Activated T-cell treated with anti-CD3 and anti-CD28 coated beads, Interleukin-2, amount 50 U/mL, for 48 hours (primary cell): Measurements from ENCODE around the gene ODF2.
"Not testable (repeated sequence)": the region's sequence is repeated elsewhere in the genome, so short reads cannot be mapped to it uniquely, and the experiment has no call there.

Experiments
- DNase-seq, 2 experiments: peaks; one replicate each; pipeline ENCODE4 v3.0.0-alpha.2; 2020

ODF2 gene

GRCh38 chr9:128485414-128485855 lies 29.6 kb downstream of the ODF2 start:
- DNase-seq: no peak

DNA sequence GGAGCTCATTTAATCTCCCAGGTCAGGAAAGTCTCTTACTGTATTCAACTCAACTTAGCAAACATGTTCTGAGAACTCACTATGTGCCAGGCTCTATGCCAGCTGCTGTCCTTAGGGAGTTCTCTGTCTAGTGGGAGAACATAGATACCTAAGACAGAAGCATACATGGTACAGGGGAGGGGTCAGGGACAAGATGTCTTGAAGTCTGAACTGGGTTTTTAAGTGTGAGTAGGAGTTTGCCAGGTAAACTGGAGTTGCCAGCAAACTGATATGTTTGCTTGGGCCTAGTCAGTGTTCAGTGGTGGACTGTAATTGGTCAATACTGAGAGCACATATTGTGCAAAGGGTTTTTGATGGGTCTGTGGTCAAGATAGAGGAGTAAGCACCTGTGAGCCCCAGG lies 30.4 kb downstream of the ODF2 start:
- no peak for DNase-seq

GRCh38 chr9:128493424-128493823 lies 37.6 kb downstream of the ODF2 start:
- no peak for DNase-seq

DNA sequence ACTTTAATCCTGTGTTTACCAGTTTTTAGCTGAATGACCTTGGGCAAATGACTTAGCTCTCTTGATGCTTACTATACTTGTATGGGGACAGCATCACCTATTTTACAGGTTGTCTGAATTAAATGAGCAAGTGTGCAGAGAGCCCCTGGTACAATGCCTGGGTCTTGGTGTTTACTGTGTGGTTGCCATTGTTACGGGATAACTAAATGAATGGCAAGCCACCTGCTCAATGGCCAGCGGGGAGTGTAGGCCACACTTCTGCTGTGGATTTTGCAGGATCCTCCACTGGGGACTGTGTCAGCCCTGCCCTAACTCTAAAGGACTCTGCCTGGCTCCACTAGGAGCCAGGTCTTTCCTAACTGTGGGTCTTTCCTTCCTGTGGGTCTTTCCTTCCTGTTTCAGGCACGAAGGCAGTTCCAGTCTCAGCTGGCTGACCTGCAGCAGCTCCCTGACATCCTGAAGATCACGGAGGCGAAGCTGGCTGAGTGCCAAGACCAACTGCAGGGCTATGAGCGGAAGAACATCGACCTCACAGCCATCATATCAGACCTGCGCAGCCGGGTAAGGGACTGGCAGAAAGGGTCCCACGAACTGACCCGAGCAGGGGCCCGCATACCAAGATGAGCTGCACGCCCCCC lies 38.4 kb downstream of the ODF2 start:
- peak in 1 of 2 experiments; percentile 22 for DNase-seq

- DNase-seq: no peak
These were observed 38.9 kb downstream of the ODF2 start for GRCh38 chr9:128494746-128495129.

GRCh38 chr9:128495296-128495695 lies 39.5 kb downstream of the ODF2 start:
- DNase-seq: no peak

DNA sequence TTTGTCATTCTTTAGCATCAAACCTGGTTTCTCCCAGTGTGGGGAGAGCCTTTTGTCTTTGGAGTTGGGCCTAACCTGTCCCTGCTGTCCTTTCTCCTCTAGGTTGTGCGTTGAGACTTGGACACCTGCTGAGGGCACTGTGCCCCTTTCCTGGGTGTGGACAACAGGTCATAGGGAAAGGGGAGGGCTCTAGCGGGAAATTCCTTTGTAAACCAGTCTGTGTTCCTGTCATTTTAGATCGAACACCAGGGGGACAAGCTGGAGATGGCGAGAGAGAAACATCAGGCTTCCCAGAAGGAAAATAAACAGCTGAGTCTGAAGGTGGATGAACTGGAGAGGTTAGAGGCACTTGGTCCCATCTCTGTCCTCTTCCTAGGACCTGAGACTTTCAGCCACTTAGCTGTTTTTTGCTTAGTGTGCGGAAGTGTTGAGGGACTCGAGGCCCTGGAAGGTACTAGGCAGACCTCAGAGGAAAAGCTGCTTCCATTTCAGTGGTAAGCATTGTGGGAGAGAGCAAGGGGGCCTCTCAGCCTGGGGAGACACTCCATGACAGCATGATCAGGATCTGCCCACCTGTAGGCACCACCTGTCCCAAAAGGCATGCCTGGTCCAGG lies 40.1 kb downstream of the ODF2 start:
- DNase-seq: no peak

- DNase-seq: no peak
These were observed 42.2 kb downstream of the ODF2 start for GRCh38 chr9:128497824-128498610.

DNA sequence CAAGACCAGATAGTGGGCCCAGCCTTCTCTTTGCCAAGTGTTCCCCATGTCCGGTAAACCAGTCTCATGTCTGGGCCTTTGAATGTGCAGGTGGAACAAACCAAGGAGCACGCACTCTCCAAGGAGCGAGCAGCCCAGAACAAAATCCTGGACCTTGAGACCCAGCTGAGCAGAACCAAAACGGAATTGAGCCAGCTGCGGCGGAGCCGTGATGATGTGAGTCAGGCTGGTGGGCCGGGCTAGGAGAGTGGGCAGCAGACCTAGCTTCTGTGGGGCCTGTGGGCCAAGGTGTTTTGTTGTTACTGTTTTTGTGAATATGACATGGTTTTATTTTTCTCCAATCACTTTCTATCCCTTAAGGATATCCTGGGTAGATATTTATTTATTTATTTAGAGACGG lies 43.1 kb downstream of the ODF2 start:
- DNase-seq: no peak

DNA sequence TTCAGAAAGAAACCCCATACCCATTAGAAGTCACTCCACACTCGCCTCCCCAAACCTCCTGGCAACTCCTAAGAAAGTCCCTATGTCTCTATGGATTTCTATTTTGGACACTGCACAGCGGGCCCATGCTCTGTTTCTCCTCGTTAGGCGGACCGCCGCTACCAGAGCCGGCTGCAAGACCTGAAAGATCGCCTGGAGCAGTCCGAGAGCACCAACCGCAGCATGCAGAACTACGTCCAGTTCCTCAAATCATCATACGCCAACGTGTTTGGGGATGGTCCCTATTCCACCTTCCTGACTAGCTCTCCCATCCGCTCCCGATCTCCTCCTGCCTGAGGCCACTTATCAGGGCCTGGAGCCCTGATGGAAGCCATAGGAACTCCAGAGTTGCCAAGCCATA lies 44.1 kb downstream of the ODF2 start:
- no peak for DNase-seq

GRCh38 chr9:128503415-128503825 lies 47.6 kb downstream of the ODF2 start:
- DNase-seq: not testable (repeated sequence)

DNA sequence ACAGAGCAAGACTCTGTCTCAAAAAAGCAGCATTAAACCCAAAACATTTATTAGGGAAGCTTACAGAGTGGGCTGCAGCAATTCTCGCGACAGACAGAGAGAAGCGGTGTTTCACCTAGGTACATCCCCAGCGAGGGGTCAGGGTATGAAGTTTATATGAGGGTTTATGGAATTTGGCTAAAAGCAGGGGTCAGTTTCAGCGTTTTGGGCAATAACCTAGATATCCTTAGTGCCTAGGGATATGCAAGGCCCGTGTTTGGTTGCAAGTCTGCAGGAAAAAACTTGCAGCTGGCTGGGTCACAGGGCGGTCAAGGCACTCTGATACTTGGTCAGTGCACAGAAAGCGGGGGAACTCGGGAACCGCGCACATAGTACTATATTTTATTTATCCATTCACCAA lies 48.1 kb downstream of the ODF2 start:
- DNase-seq: no peak

- DNase-seq: peak; percentile 98
These were observed 48.9 kb downstream of the ODF2 start, which contains the start of gene GLE1 for GRCh38 chr9:128504485-128505413. Gene GLE1, plus strand, starts transcription at chr9:128504719. Its CDS starts 87 bp downstream, at chr9:128504806.

GRCh38 chr9:128505414-128505765 lies 49.6 kb downstream of the ODF2 start:
- DNase-seq: no peak

DNA sequence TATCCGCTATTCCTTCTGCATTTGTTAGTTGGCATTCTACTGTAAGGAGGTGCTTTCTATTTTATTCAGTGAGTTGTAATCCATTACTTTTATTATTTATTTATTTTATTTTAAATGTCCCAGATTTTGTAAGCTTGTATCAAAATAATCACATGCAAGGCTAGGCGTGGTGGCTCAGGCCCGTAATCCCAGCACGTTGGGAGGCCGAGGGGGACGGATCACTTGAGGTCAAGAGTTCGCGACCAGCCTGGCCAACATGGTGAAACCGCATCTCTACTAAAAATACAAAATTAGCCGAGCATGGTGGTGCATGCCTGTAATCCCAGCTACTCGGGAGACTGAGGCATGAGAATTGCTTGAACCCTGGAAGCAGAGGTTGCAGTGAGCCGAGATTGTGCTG lies 50.1 kb downstream of the ODF2 start:
- DNase-seq: not testable (repeated sequence)

DNA sequence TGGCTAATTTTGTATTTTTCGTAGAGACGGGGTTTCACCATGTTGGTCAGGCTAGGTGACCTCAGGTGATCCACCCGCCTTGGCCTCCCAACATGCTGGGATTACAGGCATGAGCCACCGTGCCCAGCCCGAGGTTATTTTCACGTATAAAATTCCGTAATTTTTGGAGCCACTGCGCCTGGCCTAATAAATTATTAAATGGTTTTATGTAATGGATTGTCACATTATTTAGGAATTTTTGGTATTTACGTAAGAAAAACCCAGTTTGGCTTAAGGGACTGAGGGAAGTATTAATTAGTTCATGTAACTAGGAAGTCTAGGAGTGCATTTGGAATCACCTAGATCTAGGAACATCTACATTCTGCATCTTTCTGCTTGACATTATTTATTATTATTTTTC lies 57.0 kb downstream of the ODF2 start:
- DNase-seq: no peak

DNA sequence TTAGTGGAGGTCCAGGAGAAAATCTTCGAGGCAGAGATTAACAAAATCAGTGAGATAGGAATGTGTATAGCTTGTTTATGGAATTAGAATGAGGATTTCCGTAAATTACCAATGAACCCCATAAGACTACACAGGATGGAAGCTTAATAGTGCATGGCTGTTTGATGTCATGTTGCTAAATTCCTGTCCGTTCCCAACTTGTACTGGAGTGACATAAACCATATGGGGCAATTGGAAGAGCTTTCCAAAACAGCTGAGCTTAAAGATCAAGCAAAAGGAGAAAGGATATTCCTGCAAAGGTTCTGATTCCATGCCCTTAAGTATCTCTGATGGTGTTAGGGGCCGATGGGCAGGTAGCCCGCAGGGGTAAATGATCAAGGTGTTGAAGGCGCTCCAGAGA lies 66.2 kb downstream of the ODF2 start:
- no peak for DNase-seq

- no peak for DNase-seq
These were observed 67.6 kb downstream of the ODF2 start for GRCh38 chr9:128523199-128523925.

DNA sequence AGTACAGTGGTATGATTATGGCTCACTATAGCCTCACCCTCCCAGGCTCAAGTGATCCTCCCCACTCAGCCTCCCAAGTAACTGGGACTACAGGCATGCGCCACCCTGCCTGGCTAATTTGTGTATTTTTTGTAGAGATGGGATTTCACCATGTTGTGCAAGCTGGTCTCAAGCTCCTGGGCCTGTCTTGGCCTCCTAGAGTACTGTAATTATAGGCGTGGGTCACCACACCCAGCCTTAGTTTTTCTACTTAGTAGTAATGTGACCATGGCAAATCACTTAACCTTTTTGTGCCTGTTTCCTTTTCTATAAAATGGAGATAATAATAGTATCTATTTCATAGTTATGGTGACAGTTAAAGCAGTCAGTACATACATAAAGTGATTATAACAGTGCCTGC lies 70.9 kb downstream of the ODF2 start:
- no peak for DNase-seq

GRCh38 chr9:128528445-128529160 lies 72.8 kb downstream of the ODF2 start:
- DNase-seq: no peak

DNA sequence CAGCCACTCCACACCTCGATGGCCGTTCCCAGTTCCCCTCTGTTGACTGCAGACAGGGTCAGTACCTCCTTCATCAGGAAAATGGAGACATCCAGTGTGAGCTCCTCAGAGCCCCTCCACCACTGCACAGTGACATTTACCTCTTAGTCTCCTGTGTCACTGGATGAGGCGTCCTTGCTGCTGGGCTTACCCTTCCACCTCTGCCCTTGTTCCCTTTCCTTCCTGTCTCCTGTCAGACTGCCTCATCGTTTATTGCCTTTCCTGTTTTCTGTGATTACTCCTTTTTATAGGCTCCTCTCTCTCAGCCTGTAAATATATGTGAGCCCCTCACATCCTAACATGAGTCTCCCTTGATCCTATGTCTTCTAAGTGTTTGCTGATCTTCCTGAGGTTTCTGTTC lies 73.4 kb downstream of the ODF2 start:
- DNase-seq: no peak

DNA sequence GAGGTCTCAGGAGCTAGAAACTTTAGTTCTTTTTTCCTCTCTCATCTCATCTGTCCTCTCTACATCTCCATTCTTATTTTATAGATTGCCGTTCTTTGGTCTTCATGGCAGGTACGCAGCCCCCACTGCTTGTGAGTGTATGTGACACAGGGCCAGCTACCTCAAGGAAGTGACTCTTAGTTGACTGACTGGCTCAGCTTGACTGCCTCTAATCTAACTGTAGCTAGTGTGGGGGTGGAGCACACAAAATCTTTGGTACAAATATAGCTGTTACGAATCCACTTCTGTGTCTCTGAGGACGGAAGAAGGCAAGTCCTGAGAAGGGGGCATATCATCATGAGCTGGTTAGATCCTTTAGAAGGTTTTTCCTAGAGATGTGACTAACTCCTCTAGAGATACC lies 76.8 kb downstream of the ODF2 start:
- no peak for DNase-seq
